ENCODE results near the gene SPHK1.

Gene SPHK1

DNA sequence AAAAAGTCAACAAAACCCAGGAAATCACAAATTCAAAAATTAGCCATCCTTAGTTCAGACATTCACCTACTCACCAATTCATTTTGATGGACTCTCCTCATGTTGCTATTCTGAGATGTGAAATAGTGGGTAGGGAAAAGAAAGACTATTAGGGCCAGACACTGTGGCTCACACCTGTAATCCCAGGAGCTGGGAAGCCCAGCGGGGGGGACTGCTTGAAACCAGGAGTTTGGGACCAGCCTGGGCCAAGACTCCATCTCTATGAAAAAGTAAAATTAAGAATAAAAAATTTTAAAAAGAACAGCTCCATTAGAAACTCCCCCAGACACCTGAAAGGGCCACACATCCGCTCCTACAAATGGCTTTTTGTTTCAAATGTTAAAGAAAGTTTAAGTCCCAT lies 47.1 kb downstream of the SPHK1 start:
- no peaks in the 10 kb centered on the region for H3K36me3 ChIP-seq
- H3K4me1 ChIP-seq: peaks cover 52% of the 10 kb centered on the region
- H3K4me3 ChIP-seq: no peak overlapping the region
- no peak for TF ChIP-seq Cebpa-rat (IDR thresholded peaks at IDR 0.05)
- no peak overlapping the region for H3K9ac ChIP-seq
- H4K20me1 ChIP-seq: peaks cover 83% of the 10 kb centered on the region
- no peaks in the 10 kb centered on the region for H3K27me3 ChIP-seq
- H3K4me2 ChIP-seq: no peak overlapping the region
- H3K9me3 ChIP-seq: no peaks in the 10 kb centered on the region; the same call in 1 of the 2 replicates
- no peak overlapping the region for H3K27ac ChIP-seq

DNA sequence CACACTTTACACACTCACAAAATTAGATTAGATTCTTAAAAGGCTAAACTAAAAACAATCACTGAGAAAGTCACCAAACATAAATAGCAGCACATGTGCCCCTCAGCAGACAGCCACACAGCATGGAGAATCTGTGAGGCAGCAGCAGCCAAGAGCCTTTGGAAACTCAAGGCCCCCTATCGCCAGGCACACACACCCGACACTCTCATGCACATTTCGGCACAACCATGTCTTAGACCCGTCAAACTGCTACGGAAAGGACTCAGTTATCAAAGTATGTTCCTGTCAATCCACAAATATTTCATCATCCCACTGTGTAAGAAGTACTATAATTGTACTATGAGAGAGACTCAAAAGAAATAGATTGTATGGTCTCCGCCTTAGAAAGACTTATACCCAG lies 47.6 kb downstream of the SPHK1 start:
- Histone ChIP-seq H3K9me3 (no peaks in the 10 kb centered on the region), H3K4me2 (no peak overlapping the region), H3K4me3 (no peak overlapping the region), H3K36me3 (no peaks in the 10 kb centered on the region), H4K20me1 (peaks cover 83% of the 10 kb centered on the region), H3K27me3 (no peaks in the 10 kb centered on the region), H3K9ac (no peak overlapping the region), H3K27ac (no peak overlapping the region), H3K4me1 (peaks cover 48% of the 10 kb centered on the region)
- TF ChIP-seq Cebpa-rat (IDR thresholded peaks at IDR 0.05): no peak

DNA sequence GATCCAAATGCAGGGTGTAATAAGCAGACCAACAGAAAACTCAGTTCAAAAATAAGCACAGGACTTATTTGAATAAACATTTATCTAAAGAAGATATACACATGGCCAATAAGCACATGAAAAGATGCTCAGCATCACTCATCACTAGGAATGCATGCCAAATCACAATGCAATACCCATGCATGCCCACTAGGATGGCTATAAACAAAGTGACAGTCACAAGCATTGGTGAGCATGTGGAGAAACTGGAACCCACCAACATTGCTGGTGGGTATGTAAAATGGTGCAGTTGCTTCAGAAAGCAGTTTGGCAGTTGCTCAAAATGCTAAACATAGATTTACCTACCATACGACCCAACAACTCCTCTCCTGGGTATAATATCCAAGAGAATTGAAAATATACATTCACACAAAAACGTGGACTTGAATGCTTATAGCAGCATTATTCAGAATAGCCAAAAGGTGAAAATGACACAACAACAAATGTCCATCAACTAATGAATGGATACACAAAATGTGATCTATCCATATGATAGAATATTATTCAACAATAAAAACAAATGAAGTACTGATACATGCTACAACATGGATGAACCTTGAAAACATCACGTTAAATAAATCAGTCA lies 48.4 kb downstream of the SPHK1 start:
- no peak overlapping the region; the same call in 1 of the 2 replicates for H3K4me2 ChIP-seq
- no peak overlapping the region for H3K4me3 ChIP-seq
- no peaks in the 10 kb centered on the region for H3K36me3 ChIP-seq
- no peak overlapping the region for H3K9ac ChIP-seq
- peaks cover 40% of the 10 kb centered on the region for H3K4me1 ChIP-seq
- no peak for TF ChIP-seq Cebpa-rat (IDR thresholded peaks at IDR 0.05)
- peaks cover 83% of the 10 kb centered on the region for H4K20me1 ChIP-seq
- H3K27me3 ChIP-seq: no peaks in the 10 kb centered on the region
- no peak overlapping the region for H3K27ac ChIP-seq
- H3K9me3 ChIP-seq: no peaks in the 10 kb centered on the region

DNA sequence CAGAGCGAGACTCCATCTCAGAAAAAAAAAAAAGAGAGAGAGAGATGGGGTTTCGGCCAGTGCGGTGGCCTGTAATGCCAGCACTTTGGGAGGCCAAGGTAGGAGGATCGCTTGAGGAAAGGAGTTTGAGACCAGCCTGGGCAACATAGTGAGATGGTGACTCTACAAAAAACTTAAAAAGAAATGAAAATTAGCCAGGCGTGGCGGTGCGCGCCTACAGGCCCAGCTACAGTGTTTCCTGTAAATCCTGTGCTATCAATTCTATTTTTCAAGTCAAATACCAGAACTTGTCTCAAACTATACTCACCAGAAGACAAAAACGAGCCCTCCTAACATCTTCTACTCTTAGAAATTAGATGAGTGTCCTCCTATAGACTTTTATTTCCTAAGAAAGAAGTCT lies 49.3 kb downstream of the SPHK1 start:
- H3K36me3 ChIP-seq: 0 out of 2 replicates have a peak, but pooled peaks cover under 1% of the 10 kb centered on the region
- TF ChIP-seq Cebpa-rat (IDR thresholded peaks at IDR 0.05): no peak
- no peaks in the 10 kb centered on the region for H3K27me3 ChIP-seq
- H3K9ac ChIP-seq: peak overlapping the region; percentile 45; the same call in 1 of the 2 replicates
- peak overlapping the region; percentile 58; the same call in 1 of the 2 replicates for H3K27ac ChIP-seq
- no peaks in the 10 kb centered on the region for H3K9me3 ChIP-seq
- peak overlapping the region; percentile 75 for H3K4me2 ChIP-seq
- no peak overlapping the region for H3K4me3 ChIP-seq
- H3K4me1 ChIP-seq: peaks cover 31% of the 10 kb centered on the region
- H4K20me1 ChIP-seq: peaks cover 89% of the 10 kb centered on the region

DNA sequence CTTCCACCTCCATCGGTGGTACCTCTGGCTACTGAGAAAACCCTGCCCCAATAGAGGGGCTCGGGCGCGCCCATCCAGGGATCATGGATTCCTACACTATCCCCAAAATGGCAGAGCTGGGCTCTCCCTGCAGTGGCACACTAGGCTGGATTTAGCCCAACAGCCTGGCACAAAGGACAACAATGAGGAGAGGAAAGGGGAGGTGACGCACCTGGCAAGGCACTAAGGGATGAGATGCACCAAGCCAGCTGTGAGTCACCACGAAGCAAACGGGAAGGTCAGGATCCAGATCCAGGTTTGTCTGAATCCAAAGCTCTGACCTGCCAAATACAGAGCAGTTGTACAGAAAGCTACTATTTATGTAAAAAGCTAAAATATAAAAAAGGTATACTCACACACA lies 50.5 kb downstream of the SPHK1 start:
- Histone ChIP-seq H3K4me2 (peak overlapping the region; percentile 75; the same call in 1 of the 2 replicates), H3K9me3 (no peaks in the 10 kb centered on the region), H3K9ac (no peak overlapping the region), H3K36me3 (peaks cover 10% of the 10 kb centered on the region; the same call in 1 of the 2 replicates), H3K4me1 (peaks cover 20% of the 10 kb centered on the region), H4K20me1 (peaks cover 96% of the 10 kb centered on the region), H3K4me3 (no peak overlapping the region), H3K27me3 (no peaks in the 10 kb centered on the region), H3K27ac (no peak overlapping the region)
- TF ChIP-seq Cebpa-rat (IDR thresholded peaks at IDR 0.05): no peak

DNA sequence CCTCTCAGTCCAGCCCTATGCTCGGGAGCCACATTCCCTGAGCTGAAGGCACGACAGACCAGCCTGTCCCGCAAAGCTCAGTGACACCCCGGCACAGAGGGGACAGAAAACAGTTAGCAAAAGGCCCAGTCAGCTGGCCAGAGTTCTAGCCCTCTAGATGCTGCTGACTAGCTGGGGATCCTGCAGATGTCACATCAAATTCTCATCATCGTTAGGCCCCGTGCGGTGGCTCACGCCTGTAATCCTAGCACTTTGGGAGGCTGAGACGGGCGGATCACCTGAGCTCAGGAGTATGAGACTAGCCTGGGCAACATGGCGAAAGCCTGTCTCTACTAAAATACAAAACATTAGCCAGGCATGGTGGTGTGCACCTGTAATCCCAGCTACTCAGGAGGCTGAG lies 51.3 kb downstream of the SPHK1 start:
- Histone ChIP-seq H3K4me2 (no peak overlapping the region), H3K9me3 (no peaks in the 10 kb centered on the region), H4K20me1 (peaks cover 96% of the 10 kb centered on the region), H3K4me1 (peaks cover 21% of the 10 kb centered on the region), H3K36me3 (peaks cover 11% of the 10 kb centered on the region; the same call in 1 of the 2 replicates), H3K9ac (no peak overlapping the region), H3K27ac (no peak overlapping the region), H3K27me3 (no peaks in the 10 kb centered on the region), H3K4me3 (no peak overlapping the region)
- TF ChIP-seq Cebpa-rat (IDR thresholded peaks at IDR 0.05): no peak
